Measurements from ENCODE around the gene DHRS13. TPM values are rescaled to one million over a fixed set of nuclear protein-coding genes. Genes with fewer than 3 reads are reported as not detected.

The DHRS13 gene
- total and polyA plus RNA-seq, 2 donors (not counting 3 experiments of a cell fraction or from before 2014, with no cell fraction given), result 7.2 to 9.3 TPM

DNA sequence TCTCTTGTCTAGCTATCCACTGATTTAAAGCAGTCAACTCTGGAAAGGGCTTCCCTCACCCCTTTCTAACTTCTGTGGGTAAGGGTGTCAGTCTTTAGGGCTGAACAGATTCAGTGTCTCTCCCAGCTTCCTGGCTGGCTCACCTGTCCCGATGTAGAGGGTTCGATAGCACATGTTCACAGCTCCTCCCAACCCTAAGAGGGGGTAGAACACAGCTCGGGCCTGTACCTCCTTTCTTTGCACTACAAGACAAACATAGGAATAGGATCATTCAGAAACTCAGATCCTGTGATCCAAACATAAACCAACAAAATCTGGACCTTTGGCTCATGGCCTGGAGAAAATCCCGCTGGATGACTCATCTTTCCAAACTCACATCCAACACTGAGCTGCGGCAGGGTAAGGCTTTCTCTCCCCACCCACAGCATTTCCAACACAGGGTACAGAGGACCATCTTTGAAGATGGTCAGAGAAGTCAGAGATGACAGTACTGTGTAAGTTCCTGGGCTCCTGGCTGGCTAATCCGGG is 5.8 kb upstream of the DHRS13 start:
- ChIA-PET CTCF (interaction anchor here (0.9 to 7.3 kb wide), 10 partner anchors 8 to 182 kb away, joined by 3 to 62 read pairs (median 6); partner anchors contain the start of genes FAM222B, FLOT2 and TLCD1), POLR2A (interaction anchor here (0.6 to 1.6 kb wide), 2 partner anchors 8 to 17 kb away, joined by 3 to 5 read pairs; no protein-coding TSS in a partner anchor)
- Histone ChIP-seq H3K4me3 (replicated peaks in 1 of 3; ENCODE audit: insufficient read depth in 1 of 3, low read depth in 1 of 3, low read length in 3 of 3) (no peak overlapping the region), H2AFZ (ENCODE audit: low read depth, low read length) (no peak overlapping the region), H3K9me1 (replicated peaks; ENCODE audit: control insufficient read depth, extremely low read depth, insufficient read depth, low read length) (no peaks in the 10 kb centered on the region), H3K79me2 (ENCODE audit: control insufficient read depth, insufficient read depth, low read length) (no peaks in the 10 kb centered on the region), H4K20me1 (replicated peaks; ENCODE audit: control insufficient read depth, extremely low read depth, insufficient read depth, low read length) (no peaks in the 10 kb centered on the region), H3K4me2 (ENCODE audit: insufficient read depth, low read length) (no peak overlapping the region), H3K36me3 (ENCODE audit: control insufficient read depth in 2 of 2, extremely low read depth in 1 of 2, insufficient read depth in 2 of 2, low read length in 2 of 2) (peaks cover 19 to 54% of the 10 kb centered on the region in 2 experiments), H3K27me3 (ENCODE audit: control insufficient read depth in 2 of 2, insufficient read depth in 2 of 2, low read length in 2 of 2) (no peaks in the 10 kb centered on the region), H3K9ac (replicated peaks; ENCODE audit: extremely low read depth, insufficient read depth, low read length) (no peak overlapping the region), H3K9me3 (replicated peaks; ENCODE audit: control insufficient read depth, insufficient read depth, low read length) (no peaks in the 10 kb centered on the region), H3K4me1 (ENCODE audit: control insufficient read depth, extremely low read depth, insufficient read depth, low read length) (peaks cover 21% of the 10 kb centered on the region), H3K27ac (ENCODE audit: insufficient read depth, low read depth, low read length) (peak overlapping the region; percentile 22)
- no TSS peak for BruUV-seq (replicated peaks)
- intact Hi-C loops (cut with micrococcal nuclease), result no loop called here
- dilution Hi-C loops (cut with MboI; ENCODE audit: extremely low pct_ligation_motif_present, low sequenced_read_pairs), result no loop called here
- DNase-seq (ENCODE audit: low read depth, low spot score) (peak; percentile 83), FAIRE-seq (peak; percentile 77)
- TF ChIP-seq FOS (IDR thresholded peaks at IDR 0.05; ENCODE audit: borderline replicate concordance, insufficient read depth, low read length) (peak; percentile 76), JUN (IDR thresholded peaks at IDR 0.05; ENCODE audit: borderline replicate concordance, insufficient read depth, insufficient read length, low read depth) (peak; percentile 64)
- TF ChIP-seq, protein P1, sequence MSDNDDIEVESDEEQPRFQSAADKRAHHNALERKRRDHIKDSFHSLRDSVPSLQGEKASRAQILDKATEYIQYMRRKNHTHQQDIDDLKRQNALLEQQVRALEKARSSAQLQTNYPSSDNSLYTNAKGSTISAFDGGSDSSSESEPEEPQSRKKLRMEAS (IDR thresholded peaks at IDR 0.05; ENCODE audit: insufficient read depth, insufficient read length), result no peak

GRCh38 chr17:28907709-28908475 is 5.0 kb upstream of the DHRS13 start:
- H3K27ac ChIP-seq (ENCODE audit: insufficient read depth, low read depth, low read length), result no peak overlapping the region
- no peak overlapping the region for H3K9ac ChIP-seq (replicated peaks; ENCODE audit: extremely low read depth, insufficient read depth, low read length)
- intact Hi-C loops (cut with micrococcal nuclease) (no loop called here), dilution Hi-C loops (cut with MboI; ENCODE audit: extremely low pct_ligation_motif_present, low sequenced_read_pairs) (no loop called here)
- H3K9me3 ChIP-seq (replicated peaks; ENCODE audit: control insufficient read depth, insufficient read depth, low read length), result no peaks in the 10 kb centered on the region
- no peak overlapping the region for H2AFZ ChIP-seq (ENCODE audit: low read depth, low read length)
- no peak for DNase-seq (ENCODE audit: low read depth, low spot score)
- POLR2A ChIA-PET, result interaction anchor here (1.6 kb wide), 1 partner anchor 16 kb away, joined by 5 read pairs; no protein-coding TSS in a partner anchor
- no peak for TF ChIP-seq EZH2 (IDR thresholded peaks at IDR 0.05; ENCODE audit: borderline replicate concordance, low read depth, low read length, severe bottlenecking)
- H3K4me2 ChIP-seq (ENCODE audit: insufficient read depth, low read length), result no peak overlapping the region
- H3K4me1 ChIP-seq (ENCODE audit: control insufficient read depth, extremely low read depth, insufficient read depth, low read length), result peaks cover 25% of the 10 kb centered on the region
- peaks cover 19 to 46% of the 10 kb centered on the region in 2 experiments for H3K36me3 ChIP-seq (ENCODE audit: control insufficient read depth in 2 of 2, extremely low read depth in 1 of 2, insufficient read depth in 2 of 2, low read length in 2 of 2)
- no peaks in the 10 kb centered on the region for H4K20me1 ChIP-seq (replicated peaks; ENCODE audit: control insufficient read depth, extremely low read depth, insufficient read depth, low read length)
- H3K4me3 ChIP-seq (replicated peaks in 1 of 3; ENCODE audit: insufficient read depth in 1 of 3, low read depth in 1 of 3, low read length in 3 of 3), result no peak overlapping the region
- CTCF ChIA-PET, result interaction anchor here (1.2 to 7.3 kb wide), 10 partner anchors 8 to 209 kb away, joined by 3 to 62 read pairs (median 6); partner anchors contain the start of genes FAM222B, FLOT2 and TLCD1
- no TSS peak for BruUV-seq (replicated peaks)
- no peaks in the 10 kb centered on the region for H3K79me2 ChIP-seq (ENCODE audit: control insufficient read depth, insufficient read depth, low read length)
- no peak for FAIRE-seq
- H3K27me3 ChIP-seq (ENCODE audit: control insufficient read depth in 2 of 2, insufficient read depth in 2 of 2, low read length in 2 of 2), result no peaks in the 10 kb centered on the region
- no peaks in the 10 kb centered on the region for H3K9me1 ChIP-seq (replicated peaks; ENCODE audit: control insufficient read depth, extremely low read depth, insufficient read depth, low read length)

Measured in endothelial cell of umbilical vein (primary cell).